ENCODE data around the gene C6orf47. TPM values are rescaled to one million over a fixed set of nuclear protein-coding genes. Genes with fewer than 3 reads are reported as not detected.
A peak's percentile ranks its signal among the peaks of the same experiment; 100 is the strongest.

The C6orf47 gene
- total and polyA plus RNA-seq, 8 donors = 10.5 to 44.9 (median 14.5) TPM

- 44 to 65% (median 53%) methylated on average over 3 of the region's 3 CpGs for WGBS, 5 donors
- Histone ChIP-seq H3K4me1 (peaks cover 8 to 25% (median 13%) of the 10 kb centered on the region in 4 donors), H3K27me3 (peaks cover 0 to 4% (median 0%) of the 10 kb centered on the region in 3 donors), H3K4me3 (no peak within 1 kb of the TSS), H3K27ac (no peak within 1 kb of the TSS), H3K36me3 (no peaks in the 10 kb centered on the region), H3K9me3 (no peaks in the 10 kb centered on the region)
- intact Hi-C loops (cut with DNase I; ENCODE audit: low total_unique reads) = no loop called here
- TF ChIP-seq CTCF (IDR thresholded peaks at IDR 0.05) = no peak
- no peak for TF ChIP-seq POLR2A (IDR thresholded peaks at IDR 0.05)
- TF ChIP-seq POLR2AphosphoS5 (IDR thresholded peaks at IDR 0.05) = no peak
- no peak for TF ChIP-seq EP300 (IDR thresholded peaks at IDR 0.05)
- no peak for DNase-seq
Observed at GRCh38 chr6:31706599-31706998, 46.0 kb upstream of the C6orf47 start, which contains the start of gene LY6G6F. Gene LY6G6F, plus strand, starts transcription at chr6:31706866. Its CDS starts 41 bp downstream, at chr6:31706907.

- H3K27me3 ChIP-seq = peaks cover 0 to 4% (median 0%) of the 10 kb centered on the region in 3 donors
- TF ChIP-seq CTCF (IDR thresholded peaks at IDR 0.05) (no peak), POLR2A (IDR thresholded peaks at IDR 0.05) (no peak), POLR2AphosphoS5 (IDR thresholded peaks at IDR 0.05) (no peak), EP300 (IDR thresholded peaks at IDR 0.05) (no peak)
- DNase-seq = no peak
- peaks cover 0 to 2% (median under 1%) of the 10 kb centered on the region in 4 donors for H3K36me3 ChIP-seq
- 88 to 94% (median 92%) methylated on average over 5 to 6 of the region's 6 CpGs for WGBS, 5 donors
- H3K4me1 ChIP-seq = peaks cover 11 to 27% (median 20%) of the 10 kb centered on the region in 4 donors
- H3K4me3 ChIP-seq = no peak overlapping the region
- no peak overlapping the region for H3K27ac ChIP-seq
- intact Hi-C loops (cut with DNase I; ENCODE audit: low total_unique reads) = no loop called here
- H3K9me3 ChIP-seq = no peaks in the 10 kb centered on the region
Observed at GRCh38 chr6:31705931-31706330, 45.4 kb upstream of the C6orf47 start.

- peaks cover 11 to 44% (median 26%) of the 10 kb centered on the region in 4 donors for H3K4me1 ChIP-seq
- peak in 2 of 7 experiments; percentile 11 to 24 for TF ChIP-seq CTCF (IDR thresholded peaks at IDR 0.05)
- no peak for TF ChIP-seq EP300 (IDR thresholded peaks at IDR 0.05)
- TF ChIP-seq POLR2A (IDR thresholded peaks at IDR 0.05) = peak in 2 of 4 donors; percentile 92 to 94
- peak; percentile 96 to 98 (median 98) for TF ChIP-seq POLR2AphosphoS5 (IDR thresholded peaks at IDR 0.05)
- DNase-seq = peak; percentile 99 to 100
- H3K9me3 ChIP-seq = no peaks in the 10 kb centered on the region
- intact Hi-C loops (cut with DNase I; ENCODE audit: low total_unique reads) = no loop called here
- H3K4me3 ChIP-seq = peak within 1 kb of the TSS; percentile 63 to 83 (median 70)
- WGBS, 5 donors = 0 to 1% (median 1%) methylated on average over 41 to 54 of the region's 54 CpGs
- peaks cover 5 to 30% (median 27%) of the 10 kb centered on the region in 4 donors for H3K36me3 ChIP-seq
- no peaks in the 10 kb centered on the region for H3K27me3 ChIP-seq
- H3K27ac ChIP-seq = peak within 1 kb of the TSS; percentile 94 to 99 (median 97)
Observed at GRCh38 chr6:31702819-31703716, 42.5 kb upstream of the C6orf47 start, which contains the start of gene ABHD16A. Gene ABHD16A, minus strand, starts transcription at chr6:31703324. Its CDS starts 43 bp downstream, at chr6:31703281.

GRCh38 chr6:31702405-31702818 lies 41.8 kb upstream of the C6orf47 start:
- peaks cover 11 to 44% (median 26%) of the 10 kb centered on the region in 4 donors for H3K4me1 ChIP-seq
- no peaks in the 10 kb centered on the region for H3K27me3 ChIP-seq
- intact Hi-C loops (cut with DNase I; ENCODE audit: low total_unique reads) = no loop called here
- no peaks in the 10 kb centered on the region for H3K9me3 ChIP-seq
- H3K4me3 ChIP-seq = peak overlapping the region; percentile 63 to 83 (median 70)
- peak overlapping the region; percentile 94 to 99 (median 97) for H3K27ac ChIP-seq
- no peak for DNase-seq
- TF ChIP-seq CTCF (IDR thresholded peaks at IDR 0.05) = no peak
- no peak for TF ChIP-seq POLR2A (IDR thresholded peaks at IDR 0.05)
- no peak for TF ChIP-seq POLR2AphosphoS5 (IDR thresholded peaks at IDR 0.05)
- TF ChIP-seq EP300 (IDR thresholded peaks at IDR 0.05) = no peak
- peaks cover 5 to 37% (median 31%) of the 10 kb centered on the region in 4 donors for H3K36me3 ChIP-seq
- WGBS, 5 donors = 0 to 1% (median 1%) methylated on average over 10 of the region's 10 CpGs

All from stomach (tissue), 9 donors.